GM18909 (cell line): ENCODE data around the gene LAMTOR2.

Source experiments
- ATAC-seq: cut with Tn5 transposase; IDR thresholded peaks from one replicate; pipeline ENCODE4 v1.9.1; 2021; ENCODE audit warnings: mild to moderate bottlenecking; ENCODE audit not compliant: unreplicated experiment, poor library complexity

The LAMTOR2 gene

DNA sequence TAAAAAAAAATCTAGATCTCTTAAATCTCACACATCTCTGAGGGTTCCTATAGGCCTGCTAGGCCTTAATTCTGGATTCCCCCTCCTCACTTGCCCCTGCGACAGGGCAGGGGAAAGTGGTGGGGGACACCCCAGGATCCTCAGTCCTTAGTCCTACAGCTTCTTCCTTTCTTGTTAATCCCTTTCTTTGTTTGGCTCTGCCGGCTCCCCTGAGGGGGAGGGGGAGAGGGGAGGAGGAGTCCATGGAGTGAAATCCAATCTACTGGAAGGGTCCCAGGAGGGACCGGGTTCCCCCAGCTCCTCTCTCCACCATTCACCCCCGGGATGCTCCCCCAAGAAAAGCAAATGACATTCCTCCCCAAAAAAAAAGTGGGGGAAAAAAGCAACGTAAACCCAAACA, 19.2 kb downstream of the LAMTOR2 start:
- no peak for ATAC-seq

GRCh38 chr1:156074661-156075060, 20.1 kb downstream of the LAMTOR2 start:
- no peak for ATAC-seq

GRCh38 chr1:156075162-156075561, 20.6 kb downstream of the LAMTOR2 start:
- no peak for ATAC-seq

GRCh38 chr1:156075775-156076204, 21.2 kb downstream of the LAMTOR2 start:
- no peak for ATAC-seq

GRCh38 chr1:156076609-156077429, 22.2 kb downstream of the LAMTOR2 start:
- peak; percentile 56 for ATAC-seq

DNA sequence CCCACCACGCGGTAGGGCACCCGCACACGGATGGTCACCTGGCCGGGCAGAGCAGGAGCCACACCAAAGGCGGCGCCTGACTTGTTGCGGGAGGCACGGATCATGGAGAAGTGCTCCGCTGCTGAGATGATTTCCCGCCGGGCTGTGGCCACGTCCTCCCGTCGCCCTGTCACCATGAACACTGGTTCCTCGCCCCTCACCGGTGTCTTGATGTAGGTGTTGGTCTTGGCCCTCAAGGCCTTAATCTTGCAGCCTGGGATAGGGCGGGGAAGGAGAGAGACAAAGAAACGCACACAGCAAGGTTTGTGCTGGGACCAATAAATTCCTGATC, 22.8 kb downstream of the LAMTOR2 start:
- no peak for ATAC-seq

GRCh38 chr1:156078728-156079127, 24.1 kb downstream of the LAMTOR2 start:
- no peak for ATAC-seq

DNA sequence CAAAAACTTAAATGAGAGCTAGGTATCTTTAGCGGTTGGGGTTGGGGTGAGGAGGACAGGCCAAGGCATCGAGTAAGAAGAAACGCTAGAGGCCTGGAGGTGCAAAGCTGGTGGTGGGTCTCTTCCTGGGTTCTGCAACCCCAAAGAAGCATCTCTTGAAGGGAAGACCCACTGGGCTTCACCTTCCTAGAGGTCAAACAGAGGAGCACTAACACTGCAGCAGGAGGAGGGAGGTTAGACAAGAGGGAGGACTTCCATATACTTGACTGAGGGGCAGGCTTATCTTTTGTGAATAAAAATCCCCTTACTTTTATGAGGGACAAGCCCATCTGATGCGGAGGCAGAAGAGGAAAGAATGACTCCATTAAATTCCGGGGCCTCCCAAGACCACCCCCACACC, 25.2 kb downstream of the LAMTOR2 start:
- no peak for ATAC-seq

DNA sequence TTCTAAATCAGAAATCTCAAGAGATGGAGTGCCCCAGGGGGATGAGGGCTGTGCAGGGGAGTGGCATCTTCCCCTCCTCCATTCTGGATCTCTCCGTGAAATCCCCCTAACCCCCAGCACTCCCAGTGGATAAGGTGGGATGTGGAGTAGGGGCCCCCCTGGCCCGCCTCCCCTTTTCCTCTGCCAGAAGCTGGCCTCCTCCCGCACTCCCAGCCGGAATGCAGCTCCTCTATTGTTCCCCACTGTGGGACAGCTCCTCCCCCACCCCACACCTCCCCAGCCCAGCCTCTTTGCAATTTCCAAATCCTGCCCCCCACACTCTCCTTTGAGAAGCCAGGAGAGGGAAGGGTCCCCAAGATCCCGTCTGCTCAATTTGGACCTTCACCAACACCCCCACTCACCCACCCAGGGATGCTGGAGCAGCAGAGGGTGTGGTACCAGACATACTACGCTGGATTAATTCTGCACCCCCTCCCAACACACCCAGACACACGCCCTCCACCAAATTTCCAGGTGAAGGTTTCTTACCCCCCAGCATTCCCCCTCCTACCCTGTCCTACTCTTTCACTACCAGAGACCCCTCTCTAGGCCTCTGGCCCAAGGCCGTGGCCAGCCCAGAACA, 25.8 kb downstream of the LAMTOR2 start:
- ATAC-seq: no peak

DNA sequence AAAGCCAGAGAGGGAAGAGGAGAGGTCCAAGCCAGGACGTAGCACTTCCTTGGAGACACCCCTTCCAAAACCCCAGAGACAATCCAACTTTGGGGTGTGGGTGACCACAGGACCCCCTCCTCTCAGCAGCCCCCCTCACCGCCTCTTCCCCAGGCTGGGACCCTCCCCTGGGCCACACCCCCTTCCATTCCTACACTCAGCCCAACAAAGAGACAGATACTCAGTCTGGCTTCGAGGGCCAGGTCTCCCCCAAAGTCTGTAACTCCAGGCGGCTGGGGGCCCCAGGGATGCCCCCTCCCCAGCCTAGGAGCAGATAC, 26.2 kb downstream of the LAMTOR2 start:
- ATAC-seq: no peak

DNA sequence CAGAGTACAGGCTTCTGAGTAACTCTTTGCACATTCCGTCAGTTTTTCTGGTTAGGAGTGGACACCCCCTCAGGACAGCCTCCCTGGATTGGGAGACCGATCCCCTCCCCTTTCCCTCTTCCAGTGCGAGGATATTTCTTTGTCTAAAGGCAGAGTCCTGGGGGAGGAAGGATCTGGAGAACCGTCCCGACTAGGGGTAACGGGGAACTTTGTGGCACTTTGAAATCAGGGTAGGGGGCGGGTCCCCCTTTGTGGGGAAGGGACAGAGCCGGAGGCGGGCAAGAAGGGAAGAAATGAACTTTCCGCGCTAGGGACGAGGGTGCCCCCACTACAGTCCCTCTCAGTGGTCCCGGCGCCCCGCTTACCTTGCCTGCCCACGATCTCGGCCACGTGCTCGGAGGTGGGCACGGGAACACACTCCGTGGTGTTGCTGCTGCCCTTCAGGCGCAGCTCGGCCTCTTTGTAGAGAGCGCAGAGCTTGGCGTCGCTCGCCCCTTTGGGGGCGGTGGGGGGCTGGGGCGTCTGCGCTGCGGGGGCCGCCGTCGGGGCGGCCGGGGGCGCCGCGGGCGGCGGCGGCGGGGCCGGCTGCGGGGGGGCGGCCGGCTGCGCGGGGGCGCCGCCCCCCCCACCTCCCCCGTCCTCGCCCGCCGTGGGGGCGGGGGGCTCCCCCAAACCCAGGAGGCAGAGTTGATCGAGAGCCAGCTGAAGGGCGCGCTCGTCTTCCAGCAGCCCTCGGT, 26.8 kb downstream of the LAMTOR2 start:
- ATAC-seq: no peak

DNA sequence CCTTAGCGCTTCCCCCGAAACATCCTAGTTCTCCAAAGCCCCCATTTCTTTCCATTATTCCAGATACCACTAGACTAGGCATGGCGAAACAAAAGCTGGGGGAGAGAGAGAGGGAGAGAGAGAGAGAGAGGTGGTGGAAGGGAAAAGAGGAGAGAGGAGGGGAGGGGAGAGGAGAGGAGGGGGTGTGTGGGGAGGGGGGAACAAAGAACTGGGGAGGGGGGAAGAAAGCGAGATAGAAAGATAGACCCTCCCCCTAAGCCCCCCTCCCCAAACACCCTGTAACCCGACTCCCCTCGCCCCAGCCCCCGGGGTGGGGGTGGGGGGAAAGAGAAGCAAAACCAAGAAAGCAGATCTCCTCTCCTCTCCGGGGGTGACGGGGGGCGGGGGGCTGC, 27.3 kb downstream of the LAMTOR2 start:
- no peak for ATAC-seq

GRCh38 chr1:156082309-156083091, 27.9 kb downstream of the LAMTOR2 start, which contains the start of gene MEX3A:
MEX3A (minus strand) TSS chr1:156082465; CDS start chr1:156081998, 467 bp downstream.
- no peak for ATAC-seq

GRCh38 chr1:156083800-156084790, 29.5 kb downstream of the LAMTOR2 start:
- ATAC-seq: no peak

DNA sequence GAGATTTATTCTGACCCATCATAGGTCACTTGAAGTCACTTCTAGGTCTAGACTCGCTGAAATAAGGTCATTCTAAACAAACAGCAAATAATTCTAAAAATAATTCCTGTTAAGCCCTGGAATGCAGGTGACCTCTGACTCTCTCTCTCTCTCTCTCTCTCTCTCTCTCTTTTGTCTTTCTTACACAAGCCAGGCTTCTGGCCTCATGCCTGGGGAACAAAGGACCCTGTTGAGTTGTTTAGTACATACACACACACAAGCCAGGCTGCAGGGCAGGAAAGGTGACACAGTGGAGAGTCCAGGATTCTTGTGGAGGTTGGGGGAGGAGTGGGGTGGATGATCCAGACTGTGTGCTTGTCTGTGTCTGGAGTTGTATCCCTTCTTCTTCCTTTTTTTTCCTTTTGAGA, 31.7 kb downstream of the LAMTOR2 start:
- no peak for ATAC-seq

- no peak for ATAC-seq
These were observed 35.1 kb downstream of the LAMTOR2 start for GRCh38 chr1:156089704-156090103.

DNA sequence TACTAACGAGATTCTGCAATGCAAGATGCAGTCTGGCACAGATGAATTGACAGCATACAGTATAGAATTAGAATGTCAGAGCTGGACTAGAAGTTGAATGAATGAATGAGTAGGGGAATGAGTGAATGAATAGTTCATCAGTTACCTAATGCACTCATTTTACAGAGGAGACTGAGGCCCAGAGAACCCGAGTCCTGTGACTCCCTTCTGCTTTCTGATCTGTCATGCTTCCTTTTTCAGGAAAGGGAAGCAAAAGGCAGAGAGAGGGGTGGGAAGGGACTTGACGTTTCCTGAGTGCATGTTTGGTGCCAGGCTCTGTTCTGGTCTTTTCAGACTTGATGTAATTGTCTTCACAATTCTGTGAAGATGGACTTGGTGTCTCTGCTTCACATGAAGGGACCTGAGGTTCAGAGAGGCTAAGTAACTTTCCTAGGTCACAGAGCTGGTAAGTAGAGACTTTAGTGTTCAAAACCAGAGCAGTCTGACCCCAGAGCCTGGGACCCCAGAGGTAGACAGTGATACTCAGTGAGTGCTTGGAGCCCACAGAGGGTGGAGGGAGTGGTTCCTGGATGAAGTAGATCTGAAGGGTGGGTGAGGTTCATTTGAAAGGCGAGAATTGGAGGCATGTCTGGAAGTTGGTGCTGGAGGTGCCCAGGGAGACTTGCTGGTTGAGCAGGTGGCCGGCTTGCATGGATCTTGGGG, 35.7 kb downstream of the LAMTOR2 start:
- no peak for ATAC-seq

GRCh38 chr1:156090840-156091188, 36.2 kb downstream of the LAMTOR2 start:
- peak; percentile 63 for ATAC-seq

- no peak for ATAC-seq
These were observed 37.0 kb downstream of the LAMTOR2 start for GRCh38 chr1:156091610-156092009.
